Measurements from ENCODE around the gene STARD13.

Gene STARD13

DNA sequence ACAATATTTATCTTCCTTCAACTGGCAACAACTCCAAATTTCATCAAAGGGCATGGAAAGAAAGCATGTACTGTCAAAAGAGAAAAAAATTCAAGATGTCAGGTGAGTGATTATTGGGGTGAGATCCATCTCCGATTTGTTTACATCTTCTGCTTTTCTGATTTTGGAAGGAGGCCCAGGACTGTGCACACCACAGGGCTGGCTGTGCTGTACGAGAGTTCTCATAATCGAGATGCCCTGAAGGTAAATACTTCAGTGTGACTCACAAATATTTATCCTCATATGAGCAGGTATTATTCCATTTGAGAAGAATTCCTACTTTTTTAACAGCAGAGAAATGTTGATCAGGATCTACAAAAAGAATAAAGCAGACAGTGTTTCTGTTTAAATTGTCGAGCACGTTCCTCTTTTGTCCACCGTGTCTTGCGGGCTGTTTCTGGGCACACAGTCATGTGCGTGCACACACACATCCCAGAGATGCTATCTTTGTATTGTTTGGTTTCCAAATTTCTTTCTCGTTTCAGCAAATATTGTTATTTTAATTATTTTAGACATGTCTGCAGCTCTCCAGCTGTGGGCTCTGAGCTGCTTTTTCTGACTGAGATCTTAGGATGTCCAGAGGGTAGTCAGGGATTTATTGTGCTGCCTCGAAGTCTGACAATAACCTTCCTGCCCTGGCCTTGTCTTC, 165.6 kb downstream of the STARD13 start:
- FAIRE-seq: no peak

DNA sequence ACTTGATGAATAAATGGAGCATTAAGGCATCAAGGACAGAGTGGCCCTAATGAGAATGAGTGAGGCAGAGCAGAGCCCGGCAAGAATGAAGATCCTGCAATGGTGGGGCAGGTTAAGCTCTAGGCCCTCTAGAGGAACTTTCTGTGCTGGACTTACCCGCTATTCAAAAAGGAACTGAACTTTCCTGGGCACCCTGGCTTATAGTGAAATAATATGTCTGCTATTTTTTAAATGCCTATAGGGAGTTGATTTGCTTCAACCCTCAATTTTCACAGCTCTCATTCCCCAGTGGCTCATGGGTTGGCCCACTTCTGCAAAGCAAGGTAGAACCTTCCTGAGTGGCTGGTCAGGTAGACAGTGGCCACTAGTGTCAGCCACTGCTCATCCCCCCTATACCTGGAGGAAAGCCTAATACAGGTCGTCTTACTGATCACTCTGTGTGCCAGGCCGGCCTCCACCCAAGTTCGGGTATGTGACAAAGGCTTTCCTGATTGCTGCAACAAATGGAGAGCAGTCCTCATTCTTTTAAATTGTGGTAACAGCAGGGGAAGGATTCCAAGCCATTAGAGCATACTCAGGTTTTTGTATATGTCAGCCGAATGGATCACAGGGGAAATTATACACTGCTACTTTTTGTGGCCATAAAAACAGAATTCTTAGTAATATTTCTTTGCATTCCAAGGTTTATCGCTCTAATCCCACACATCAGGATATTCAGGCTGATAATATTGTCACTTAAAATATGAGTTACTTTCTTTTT, 166.4 kb downstream of the STARD13 start:
- FAIRE-seq (no peak), DNase-seq (ENCODE audit: low spot score) (no peak)

More for the DNA sequence above, 165.6 kb downstream of the STARD13 start:
- no peak for DNase-seq (ENCODE audit: low spot score)

DNA sequence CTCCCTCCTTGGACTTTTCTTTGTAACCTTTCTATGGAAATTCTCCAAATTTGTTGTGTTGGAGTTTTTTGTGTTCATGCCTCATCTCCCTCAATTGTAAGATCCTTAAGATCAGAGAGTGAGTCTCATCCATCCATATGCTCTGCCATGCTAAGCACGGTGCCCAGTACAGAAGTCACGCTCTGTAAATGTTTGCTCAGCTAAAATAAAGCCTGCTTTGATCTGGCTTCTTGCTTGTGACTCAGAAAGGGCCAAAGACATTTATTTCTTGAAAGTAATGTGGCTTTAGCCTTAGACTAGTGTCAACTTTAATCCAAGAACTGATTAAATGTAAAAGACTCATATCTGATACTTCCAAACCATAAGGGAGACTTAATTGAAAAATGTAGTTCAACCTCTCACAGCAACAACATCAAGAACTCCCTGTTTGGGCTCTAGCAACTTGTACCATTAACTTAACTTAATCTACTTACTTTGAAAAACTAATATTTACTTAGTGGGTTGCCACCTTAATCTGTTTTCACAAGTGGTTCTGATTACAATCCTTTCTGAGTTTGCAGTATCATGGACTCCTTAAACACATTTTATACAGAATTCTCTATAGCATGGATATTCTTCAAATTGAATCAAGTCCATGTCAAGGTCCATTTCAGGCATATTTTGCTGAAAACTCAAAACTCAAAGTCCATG, 169.1 kb downstream of the STARD13 start:
- no peak for FAIRE-seq
- no peak for DNase-seq (ENCODE audit: low spot score)

DNA sequence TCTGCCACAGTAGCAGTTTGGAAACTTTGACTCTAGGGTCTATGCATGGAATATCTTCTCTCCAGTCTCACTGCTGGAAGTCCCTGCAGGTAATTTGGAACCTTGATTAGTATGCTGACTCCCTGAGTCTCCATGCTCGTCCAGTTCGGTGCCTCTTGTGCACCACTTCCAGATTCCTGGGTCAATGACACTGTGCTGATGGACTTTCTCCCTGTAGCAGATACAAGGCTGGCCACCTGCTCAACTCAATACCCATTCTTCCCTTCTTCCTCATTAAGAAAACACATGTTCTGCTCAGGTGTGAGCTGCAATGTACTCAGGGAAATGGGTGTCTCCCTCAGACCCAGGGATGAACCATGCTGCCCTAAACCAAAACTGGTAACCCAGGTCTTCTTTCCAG, 170.3 kb downstream of the STARD13 start:
- no peak for DNase-seq (ENCODE audit: low spot score)
- FAIRE-seq: no peak

DNA sequence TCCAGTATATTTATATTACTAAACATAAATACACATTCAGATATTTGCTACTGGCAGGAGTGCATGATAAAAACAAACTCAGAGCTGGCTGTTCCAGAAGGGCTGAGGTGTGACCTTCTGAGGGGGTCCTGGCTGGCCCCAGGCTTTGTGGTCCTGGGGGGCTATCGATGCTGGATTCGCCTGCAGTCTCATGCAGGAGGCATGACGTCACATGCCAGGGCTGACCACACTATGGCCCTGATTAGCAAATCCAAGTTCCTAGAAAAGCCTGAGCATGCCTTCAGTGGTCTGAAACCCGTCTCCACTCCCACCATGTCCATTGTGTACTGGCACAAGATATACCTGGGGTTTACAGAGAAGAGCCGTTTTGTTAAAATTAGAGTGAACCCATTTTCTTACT, 171.4 kb downstream of the STARD13 start:
- FAIRE-seq: no peak
- no peak for DNase-seq (ENCODE audit: low spot score)

DNA sequence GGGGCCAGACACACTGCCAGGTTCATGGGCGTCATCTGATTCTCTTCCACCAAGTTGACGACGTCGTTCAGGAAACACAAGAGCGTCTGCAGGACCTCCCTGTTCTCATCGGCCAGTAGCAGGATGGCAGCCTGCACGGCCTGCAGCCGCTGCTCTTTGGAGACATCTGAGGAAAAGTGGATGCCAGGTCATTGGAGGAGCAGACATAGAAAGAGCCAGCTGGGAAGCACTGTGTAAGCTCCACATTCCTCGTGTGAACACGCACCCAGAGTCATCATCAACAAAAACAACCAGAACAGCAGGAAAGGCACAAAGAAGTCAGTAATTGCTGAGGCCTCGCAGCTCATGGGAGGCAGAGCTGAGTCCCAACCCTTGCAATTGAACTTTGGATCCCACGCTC, 172.8 kb downstream of the STARD13 start:
- no peak for DNase-seq (ENCODE audit: low spot score)

DNA sequence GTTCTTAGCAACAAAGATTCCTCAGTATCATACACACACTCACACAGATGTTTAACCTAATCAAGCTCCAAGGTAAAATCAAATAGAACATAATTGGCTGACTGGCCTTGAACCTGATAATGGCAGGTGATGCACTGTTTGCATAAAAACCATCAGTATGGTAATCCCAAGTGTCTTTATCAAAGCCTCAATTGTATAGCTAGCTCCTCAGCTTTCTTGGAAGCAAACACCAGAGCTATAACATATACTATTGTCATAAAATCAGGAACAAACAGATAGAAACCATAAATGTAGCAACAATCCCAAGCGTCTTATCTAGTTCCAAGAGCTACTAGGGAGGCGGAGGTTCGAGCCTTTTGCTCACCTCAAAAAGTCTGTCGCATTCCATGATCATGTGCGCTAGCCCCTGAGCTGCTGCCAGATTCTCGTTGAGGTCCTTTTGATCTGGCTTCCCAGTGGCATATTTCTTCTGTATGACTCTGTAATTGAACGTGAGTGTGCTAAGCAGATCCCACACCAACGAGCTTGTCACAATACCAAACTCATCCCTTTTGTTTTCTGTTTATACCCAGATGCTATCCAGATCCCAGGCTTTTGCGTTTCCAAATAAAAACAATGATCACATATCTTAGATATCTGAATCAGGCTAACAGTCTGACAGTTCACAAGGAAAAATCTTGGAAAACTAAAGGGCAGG, 174.0 kb downstream of the STARD13 start:
- DNase-seq (ENCODE audit: low spot score) (no peak), FAIRE-seq (no peak)

More for the DNA sequence above, 172.8 kb downstream of the STARD13 start:
- FAIRE-seq: no peak

DNA sequence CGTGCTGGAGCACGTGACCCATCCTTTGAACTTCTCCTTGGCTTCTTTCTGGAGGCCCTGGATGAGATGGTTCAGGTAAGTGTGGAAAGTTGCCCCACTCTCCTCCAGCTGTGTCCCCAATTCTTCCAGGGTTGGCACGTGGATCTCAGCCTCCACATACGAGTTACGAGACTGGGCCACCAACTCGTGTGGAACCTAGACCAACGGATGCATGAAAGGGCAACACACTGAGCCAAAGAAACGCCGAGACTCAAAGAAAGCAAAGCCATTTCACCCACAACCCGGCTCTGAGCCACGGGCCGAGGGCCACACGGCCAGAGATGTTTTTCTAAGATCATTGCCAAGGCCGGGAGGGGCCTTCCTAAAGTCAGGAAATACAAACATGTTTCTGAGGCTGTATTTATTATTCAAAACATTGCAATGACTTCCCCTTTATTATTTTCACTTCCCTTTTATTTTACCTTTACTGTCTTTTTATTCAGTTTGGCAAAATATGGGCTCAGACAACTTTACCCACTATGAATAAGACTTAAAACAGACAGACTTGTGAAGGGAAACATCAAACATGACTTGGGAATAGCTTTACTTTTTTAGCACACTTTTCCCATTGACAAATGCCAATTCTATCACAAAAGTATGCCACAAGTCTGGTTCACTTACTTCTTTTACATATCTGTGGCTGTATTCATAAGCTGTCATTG, 174.7 kb downstream of the STARD13 start:
- FAIRE-seq: no peak
- DNase-seq (ENCODE audit: low spot score): no peak

DNA sequence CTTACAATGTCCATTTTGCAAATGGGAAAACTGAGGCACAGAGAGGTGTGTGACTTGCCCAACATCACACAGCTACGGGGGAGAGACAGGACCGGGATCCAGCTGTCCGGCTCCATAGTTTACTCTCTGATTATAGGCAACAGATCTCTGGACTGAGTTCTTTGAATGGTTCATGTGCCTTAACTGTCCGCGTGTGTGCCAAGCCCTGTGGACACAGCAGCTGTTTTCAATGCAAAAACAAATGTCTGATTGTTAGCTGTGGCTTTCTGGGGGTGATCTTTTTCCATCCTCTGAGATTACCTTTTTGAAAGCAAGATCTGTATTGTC, 175.2 kb downstream of the STARD13 start:
- DNase-seq (ENCODE audit: low spot score): no peak
- no peak for FAIRE-seq

DNA sequence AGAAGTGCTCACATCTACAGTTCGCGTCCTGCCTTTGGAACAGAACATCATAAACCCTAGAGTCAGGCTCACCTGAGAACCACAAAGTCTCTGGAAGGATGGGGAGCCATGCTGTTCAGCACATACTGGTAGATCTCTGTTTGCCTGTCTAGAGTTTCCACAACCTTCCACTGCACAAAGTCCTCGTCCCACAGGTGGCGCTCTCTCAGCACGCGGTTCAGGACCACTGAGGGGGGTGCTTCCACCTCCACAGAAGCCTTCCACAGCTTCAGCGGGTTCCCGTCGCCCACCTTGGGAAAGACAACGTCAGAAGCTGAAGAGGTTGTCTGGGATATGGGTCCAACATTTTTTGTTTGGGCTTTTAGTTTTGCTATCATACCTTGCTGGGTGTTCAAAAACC, 175.8 kb downstream of the STARD13 start:
- DNase-seq (ENCODE audit: low spot score) (no peak), FAIRE-seq (no peak)

DNA sequence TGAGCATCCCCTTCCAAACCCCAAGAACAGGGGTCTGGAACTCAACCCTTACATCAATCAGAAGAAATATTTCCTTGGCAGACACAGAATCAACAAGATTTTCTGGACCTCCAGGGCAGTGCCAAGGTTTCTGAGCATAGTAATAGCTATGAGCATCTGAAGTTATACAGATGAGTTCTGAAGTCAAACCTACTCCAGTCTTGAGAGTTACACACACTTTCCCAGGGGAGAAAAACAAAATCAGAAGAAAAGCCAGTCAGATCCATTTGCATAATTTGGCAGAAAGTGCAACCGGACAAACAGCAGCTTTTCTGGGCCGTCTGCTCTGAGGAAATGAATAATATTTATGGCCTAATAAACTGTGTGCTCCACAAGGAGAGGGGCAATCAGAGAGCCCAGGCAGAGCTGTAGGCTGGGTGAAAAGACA, 176.3 kb downstream of the STARD13 start:
- FAIRE-seq: no peak
- no peak for DNase-seq (ENCODE audit: low spot score)

DNA sequence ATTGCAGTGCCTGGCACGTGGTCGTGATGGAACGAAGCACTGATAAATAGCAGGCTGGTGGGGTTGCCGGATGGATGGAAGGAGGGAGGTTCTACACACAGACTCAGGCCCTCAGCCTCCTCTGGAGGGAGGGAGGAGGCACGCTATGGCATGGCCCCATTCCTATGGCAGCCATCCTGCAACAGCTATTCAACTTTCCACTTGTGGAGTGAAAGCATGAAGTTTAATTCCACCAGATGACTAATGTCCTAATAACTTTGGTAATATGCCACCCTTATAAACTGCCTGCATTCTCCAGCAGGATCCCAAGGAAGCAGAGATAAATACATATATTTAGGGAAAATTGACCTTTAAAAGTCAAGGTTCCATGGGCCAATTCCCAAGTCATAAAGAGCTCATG, 176.9 kb downstream of the STARD13 start:
- FAIRE-seq: no peak
- DNase-seq (ENCODE audit: low spot score): no peak

DNA sequence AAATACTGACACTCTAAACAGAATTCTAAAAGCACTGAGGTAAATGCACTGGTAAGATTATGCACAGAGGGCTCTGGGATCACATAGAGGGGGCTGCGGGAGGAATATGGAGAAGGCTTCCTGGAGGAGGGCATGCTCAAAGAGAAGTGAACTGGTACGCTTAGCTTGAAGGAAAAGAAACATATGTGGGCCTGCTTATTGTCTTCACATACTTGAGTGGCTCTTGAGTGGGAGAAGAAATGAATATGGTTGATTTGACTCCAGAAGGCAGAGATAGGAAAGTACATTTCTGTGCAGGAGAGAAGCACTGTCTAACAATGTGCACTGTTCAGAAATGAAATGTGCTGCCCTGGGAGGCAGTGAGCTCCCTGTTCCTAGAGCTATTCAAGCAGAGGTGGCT, 178.2 kb downstream of the STARD13 start:
- no peak for FAIRE-seq
- DNase-seq (ENCODE audit: low spot score): no peak

DNA sequence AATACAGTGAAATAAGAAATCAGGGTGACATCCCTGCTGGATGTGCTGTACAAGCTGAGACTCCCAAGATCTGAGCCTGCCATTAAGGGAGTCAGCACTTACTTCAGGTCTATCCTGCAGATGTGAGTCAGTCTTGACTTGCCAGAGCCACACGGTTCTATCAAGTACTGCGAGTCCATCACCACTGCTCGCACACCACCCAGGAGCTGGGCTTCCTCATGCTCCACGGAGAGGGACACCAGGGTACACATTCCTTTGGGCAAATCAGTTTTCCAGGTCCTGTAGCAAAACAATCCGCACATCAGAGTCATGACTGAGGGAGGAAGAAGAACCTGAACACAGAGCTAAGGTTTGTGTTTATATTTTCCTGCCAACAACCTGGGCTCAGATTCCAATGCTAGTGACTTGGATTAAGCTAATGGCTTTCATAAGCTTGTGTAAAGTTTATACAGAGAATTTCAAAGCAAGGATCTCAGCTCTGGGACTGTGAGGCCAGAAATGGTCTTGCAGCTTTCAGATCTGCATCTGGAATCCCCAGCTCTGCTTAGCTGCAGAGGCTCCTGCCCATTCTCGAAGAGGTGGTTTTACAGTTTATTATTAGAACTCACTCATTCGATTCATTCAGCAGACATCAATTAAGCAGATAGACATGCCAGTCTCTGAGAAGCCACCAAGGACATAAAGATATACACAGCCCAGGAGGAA, 178.7 kb downstream of the STARD13 start:
- FAIRE-seq (no peak), DNase-seq (ENCODE audit: low spot score) (no peak)

DNA sequence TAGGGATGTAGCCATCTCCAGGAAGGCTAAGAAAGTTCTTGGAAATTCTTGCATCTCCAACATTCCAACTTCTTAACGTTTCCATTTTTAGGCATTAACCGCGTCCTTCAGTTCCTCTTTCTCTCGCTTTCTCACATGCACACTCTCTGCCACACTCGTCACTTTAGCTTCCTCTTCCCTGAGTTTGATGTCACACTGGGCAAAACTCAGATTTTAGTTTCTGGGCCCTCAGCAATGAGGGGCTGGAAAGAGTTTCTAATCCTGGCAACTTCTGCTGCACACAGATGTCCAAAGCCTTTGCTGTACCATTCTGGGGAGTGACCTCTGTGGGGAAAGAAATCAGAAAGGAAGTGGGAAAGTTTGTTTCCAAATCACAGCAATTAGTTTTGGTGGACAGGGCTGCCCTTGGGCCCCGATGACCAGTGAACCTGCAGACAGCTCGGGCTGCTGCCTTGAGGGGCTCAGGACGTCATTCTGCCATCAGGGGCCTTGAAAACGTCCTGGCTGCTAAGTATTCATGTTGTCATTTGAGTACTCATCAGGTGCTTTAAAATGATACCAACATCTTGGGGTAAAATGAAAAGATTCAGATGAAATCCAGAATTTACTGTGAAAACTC, 180.1 kb downstream of the STARD13 start:
- DNase-seq (ENCODE audit: low spot score) (no peak), FAIRE-seq (no peak)

DNA sequence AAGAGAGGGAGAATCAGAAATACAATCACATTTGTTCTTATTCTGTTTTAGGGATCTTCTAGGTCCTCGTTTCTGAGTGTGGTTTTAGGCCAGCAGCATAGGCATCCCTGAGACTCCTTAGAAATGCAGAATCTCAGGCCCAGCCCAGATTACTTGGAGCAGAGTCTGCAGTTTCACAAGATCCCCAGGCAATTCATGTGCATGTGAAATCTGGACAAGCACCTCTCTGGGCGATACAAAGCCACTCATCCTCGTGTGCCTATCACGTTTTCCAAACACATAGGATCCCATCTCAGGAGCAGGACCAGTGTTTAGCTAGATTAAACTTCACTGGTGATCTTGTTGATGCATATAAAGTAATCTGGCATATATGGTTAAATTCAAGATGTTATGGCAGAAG, 182.1 kb downstream of the STARD13 start:
- DNase-seq (ENCODE audit: low spot score): no peak
- FAIRE-seq: no peak

DNA sequence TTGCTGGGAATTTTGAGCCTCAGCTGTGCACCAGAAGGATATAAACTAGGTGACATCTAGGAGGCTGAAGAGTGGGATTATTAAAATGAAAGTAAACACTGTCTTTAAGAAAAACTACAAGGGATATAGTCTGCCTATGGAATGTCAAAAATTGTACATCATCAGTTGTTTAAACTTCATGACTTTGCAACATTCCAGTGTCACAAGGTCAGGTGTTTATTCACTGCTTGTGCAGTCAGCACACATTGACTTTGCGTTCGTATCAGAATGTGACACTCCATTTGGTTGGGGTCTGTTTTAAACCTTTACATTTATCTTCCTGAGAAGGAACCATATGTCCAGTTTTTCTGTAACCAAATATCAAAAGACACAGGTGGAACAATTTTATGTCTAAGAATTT, 183.7 kb downstream of the STARD13 start:
- FAIRE-seq (no peak), DNase-seq (ENCODE audit: low spot score) (no peak)

DNA sequence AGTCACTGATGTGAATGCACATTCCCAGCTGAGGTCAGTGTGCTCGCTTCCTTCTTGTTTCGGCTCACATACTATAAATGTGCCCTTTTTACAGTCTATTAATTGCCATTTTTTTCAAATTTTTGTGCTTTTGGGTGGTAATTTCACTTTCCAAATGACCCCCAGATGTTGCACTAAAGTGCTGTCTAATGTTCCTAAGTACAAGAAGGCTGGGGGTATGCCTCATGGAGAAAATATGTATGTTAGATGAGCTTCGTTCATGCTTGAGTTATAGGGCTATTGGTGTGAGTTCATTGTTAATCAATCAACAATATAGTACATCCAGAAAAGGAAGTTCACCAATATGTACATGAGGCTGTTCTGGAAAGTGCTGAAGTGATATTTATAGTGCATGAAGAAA, 184.7 kb downstream of the STARD13 start:
- FAIRE-seq (no peak), DNase-seq (ENCODE audit: low spot score) (no peak)

DNA sequence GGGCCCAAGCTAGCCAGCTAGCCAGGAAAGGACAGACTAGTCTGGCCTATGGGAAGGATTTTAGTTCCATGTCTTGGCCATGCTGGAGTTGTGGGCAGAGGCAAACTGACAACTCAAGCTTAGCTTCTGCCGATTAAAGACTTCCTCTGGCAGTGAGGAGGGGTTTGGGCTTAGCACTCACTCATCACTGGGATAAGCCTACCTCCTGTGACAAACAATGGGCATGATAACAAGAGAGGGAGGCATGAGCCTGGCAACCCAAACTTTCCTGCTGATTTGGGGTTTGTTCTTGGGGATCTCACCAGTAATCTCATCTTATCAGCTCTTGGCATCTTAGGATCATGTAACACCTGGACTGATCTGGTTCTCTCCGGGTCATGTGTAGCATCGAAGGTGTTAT, 185.7 kb downstream of the STARD13 start:
- DNase-seq (ENCODE audit: low spot score) (no peak), FAIRE-seq (no peak)

DNA sequence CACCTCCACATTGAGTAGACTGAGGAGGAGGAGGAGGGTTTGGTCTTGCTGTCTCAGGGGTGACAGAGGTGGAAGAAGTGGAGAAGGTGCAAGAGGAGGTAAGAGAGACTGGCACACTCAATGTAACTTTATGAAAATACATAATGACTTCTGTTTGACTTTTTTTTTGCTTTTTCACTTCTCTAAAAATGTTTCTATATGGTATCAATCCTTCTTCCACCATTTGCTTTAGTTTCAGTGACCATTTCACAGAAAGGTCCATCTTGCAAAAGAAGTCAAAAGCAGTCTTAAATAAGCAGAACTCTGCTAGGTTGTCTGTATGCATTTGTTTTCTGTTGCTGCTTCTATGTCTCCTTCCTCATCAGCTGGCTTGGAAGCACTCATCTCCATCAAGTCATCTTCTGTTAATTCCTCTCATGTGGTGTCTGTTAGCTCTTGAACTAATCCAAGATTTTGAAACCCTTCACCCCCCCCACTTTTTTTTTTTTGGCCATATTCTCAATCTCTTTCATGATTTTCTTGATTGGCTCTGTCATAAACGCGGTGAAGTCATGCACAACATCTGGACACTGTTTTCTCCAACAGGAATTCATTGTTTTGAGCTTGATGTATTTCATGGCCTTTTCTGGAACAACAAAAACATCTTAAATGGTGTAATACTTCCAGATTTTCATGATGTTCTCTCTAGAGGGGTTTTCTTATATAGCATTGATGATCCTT, 188.5 kb downstream of the STARD13 start:
- DNase-seq (ENCODE audit: low spot score) (no peak), FAIRE-seq (no peak)
